Aorta (tissue), 5 donors: ENCODE results near the gene ETF1. TPM values are rescaled to one million over a fixed set of nuclear protein-coding genes. Genes with fewer than 3 reads are reported as not detected.
"Not testable (repeated sequence)": the region's sequence is repeated elsewhere in the genome, so short reads cannot be mapped to it uniquely, and the experiment has no call there.

Experiments
- ATAC-seq: fragments of 200-7000 bp; cut with Tn5 transposase; one replicate; pipeline ENCODE4 v1.9.1; 2022; ENCODE audit warnings: moderate library complexity; ENCODE audit not compliant: low FRiP score
- DNase-seq, 2 donors: peaks; one replicate each; pipeline ENCODE4 v3.0.0-alpha.2; 2020
- H3K27ac ChIP-seq, 2 donors: one replicate each; pipeline ENCODE4 v1.5.1; 2013; ENCODE audit warnings: low read length in 2 of 2, mild to moderate bottlenecking in 2 of 2, moderate library complexity in 2 of 2, control low read depth in 1 of 2, inconsistent platforms in 1 of 2, low read depth in 1 of 2
- H3K27me3 ChIP-seq, 2 donors: one replicate each; pipeline ENCODE4 v1.6.1; 2013; ENCODE audit warnings: control low read depth in 1 of 2, low read length in 1 of 2, mild to moderate bottlenecking in 1 of 2, moderate library complexity in 1 of 2; ENCODE audit not compliant: insufficient read depth in 2 of 2, control insufficient read depth in 1 of 2
- H3K36me3 ChIP-seq, 2 donors: one replicate each; pipeline ENCODE4 v1.6.1; 2013; ENCODE audit warnings: control low read depth in 1 of 2, low read length in 1 of 2, mild to moderate bottlenecking in 1 of 2; ENCODE audit not compliant: insufficient read depth in 2 of 2, control insufficient read depth in 1 of 2
- H3K4me1 ChIP-seq, 2 donors: one replicate each; pipeline ENCODE4 v1.6.1; 2013; ENCODE audit warnings: low read length in 2 of 2, control low read depth in 1 of 2, mild to moderate bottlenecking in 1 of 2, moderate library complexity in 1 of 2; ENCODE audit not compliant: insufficient read depth in 2 of 2, control insufficient read depth in 1 of 2
- H3K4me3 ChIP-seq, 2 donors: one replicate each; pipeline ENCODE4 v1.5.1; 2013; ENCODE audit warnings: low read length in 2 of 2, control low read depth in 1 of 2, mild to moderate bottlenecking in 1 of 2
- H3K9me3 ChIP-seq: one replicate; pipeline ENCODE4 v1.6.1; 2013; ENCODE audit warnings: mild to moderate bottlenecking, low read length; ENCODE audit not compliant: control insufficient read depth
- WGBS, 2 donors: extraction: QIAGEN DNeasy Blood & Tissue Kit; methylation state at CpG; one replicate each; pipeline ENCODE4 v1.1.7; 2013; 5-methylcytosine and 5-hydroxymethylcytosine counted together
- intact Hi-C, 2 donors: fragments of 100-400 bp; cut with DNase I; formaldehyde crosslinking; loops; one replicate each; pipeline versions ENCODE4 v1.14.2 to v1.15.0; 2022
- polyA plus RNA-seq, 2 donors: library from polyadenylated mRNA; stranded (reverse); fragments of 200-250 nt; gene quantifications; one replicate each; pipeline ENCODE4 v1.2.3, GENCODE V29; 2013
- total RNA-seq, 2 donors: library from RNA; stranded (reverse); fragmentation: NEBNext Ultra II Directional; extraction: Animal tissue kit (Norgen Biotek cat#: 25700); gene quantifications; one replicate each; pipeline ENCODE4 v1.2.1, GENCODE V29; 2021
- donor health status: healthy with polysubstance abuse.
- donor health status: Bipolar disorder and iron deficiency.
- donor health status: DM: no; HTN: no; CAD: no.
- donor health status: DM: no; HTN: no; CAD: no.
- donor health status: DM: yes; HTN: yes; CAD: no.

Gene ETF1
- total and polyA plus RNA-seq, 4 donors, result 48.5 to 101 (median 74.4) TPM

- intact Hi-C loops, result loop anchor here in 1 of 2 donors (2.0 kb wide), 1 partner anchor 27 kb away; the partner anchor contains the start of gene EGR1
- H3K9me3 ChIP-seq, result no peaks in the 10 kb centered on the region
- H3K4me1 ChIP-seq, result no peaks in the 10 kb centered on the region
- ATAC-seq (peak; percentile 96), DNase-seq (peak; percentile 95 to 97)
- peak overlapping the region in 1 of 2 donors; percentile 2 for H3K27ac ChIP-seq
- peak overlapping the region; percentile 49 to 54 for H3K4me3 ChIP-seq
- 1% methylated on average over 79 to 93 of the region's 93 CpGs for WGBS, 2 donors
- no peaks in the 10 kb centered on the region for H3K36me3 ChIP-seq
- H3K27me3 ChIP-seq, result no peaks in the 10 kb centered on the region
These were observed 51.1 kb downstream of the ETF1 start for GRCh38 chr5:138491669-138492559.

GRCh38 chr5:138491284-138491648 lies 51.8 kb downstream of the ETF1 start:
- no peaks in the 10 kb centered on the region for H3K36me3 ChIP-seq

GRCh38 chr5:138490648-138491283 lies 52.3 kb downstream of the ETF1 start:
- Histone ChIP-seq H3K9me3 (no peaks in the 10 kb centered on the region), H3K27me3 (no peaks in the 10 kb centered on the region), H3K4me1 (no peaks in the 10 kb centered on the region), H3K27ac (no peak overlapping the region), H3K36me3 (no peaks in the 10 kb centered on the region), H3K4me3 (no peak overlapping the region)
- ATAC-seq (no peak), DNase-seq (no peak)
- intact Hi-C loops, result no loop called here
- WGBS, 2 donors, result 83 to 87% methylated on average over 12 of the region's 12 CpGs

More at GRCh38 chr5:138491284-138491648, 51.8 kb downstream of the ETF1 start:
- no peak for ATAC-seq
- no peaks in the 10 kb centered on the region for H3K4me1 ChIP-seq
- DNase-seq, result no peak
- no peak overlapping the region for H3K27ac ChIP-seq
- intact Hi-C loops, result no loop called here
- WGBS, 2 donors, result 32 to 35% methylated on average over 11 of the region's 11 CpGs
- no peaks in the 10 kb centered on the region for H3K9me3 ChIP-seq
- peak overlapping the region in 1 of 2 donors; percentile 54 for H3K4me3 ChIP-seq
- H3K27me3 ChIP-seq, result no peaks in the 10 kb centered on the region

GRCh38 chr5:138489683-138490061 lies 53.4 kb downstream of the ETF1 start:
- intact Hi-C loops, result no loop called here
- DNase-seq, result peak in 1 of 2 donors; percentile 61
- H3K4me3 ChIP-seq, result no peak overlapping the region

GRCh38 chr5:138488481-138488945 lies 54.5 kb downstream of the ETF1 start:
- no peak overlapping the region for H3K27ac ChIP-seq
- ATAC-seq (no peak), DNase-seq (no peak)
- H3K36me3 ChIP-seq, result no peaks in the 10 kb centered on the region
- H3K27me3 ChIP-seq, result no peaks in the 10 kb centered on the region
- H3K4me3 ChIP-seq, result no peak overlapping the region
- H3K4me1 ChIP-seq, result no peaks in the 10 kb centered on the region
- WGBS, 2 donors, result 89% methylated on average over 5 of the region's 5 CpGs
- intact Hi-C loops, result no loop called here
- H3K9me3 ChIP-seq, result no peaks in the 10 kb centered on the region

More at GRCh38 chr5:138489683-138490061, 53.4 kb downstream of the ETF1 start:
- no peak overlapping the region for H3K27ac ChIP-seq
- H3K4me1 ChIP-seq, result no peaks in the 10 kb centered on the region
- WGBS, 2 donors, result 4 to 6% methylated on average over 5 of the region's 5 CpGs
- ATAC-seq, result no peak
- no peaks in the 10 kb centered on the region for H3K27me3 ChIP-seq
- no peaks in the 10 kb centered on the region for H3K9me3 ChIP-seq
- no peaks in the 10 kb centered on the region for H3K36me3 ChIP-seq

- no peaks in the 10 kb centered on the region for H3K9me3 ChIP-seq
- no peak for ATAC-seq
- DNase-seq, result no peak
- H3K36me3 ChIP-seq, result no peaks in the 10 kb centered on the region
- no peaks in the 10 kb centered on the region for H3K4me1 ChIP-seq
- no peaks in the 10 kb centered on the region for H3K27me3 ChIP-seq
- no peak overlapping the region for H3K4me3 ChIP-seq
- intact Hi-C loops, result no loop called here
- 73 to 86% methylated on average over 4 of the region's 4 CpGs for WGBS, 2 donors
- no peak overlapping the region for H3K27ac ChIP-seq
These were observed 60.4 kb downstream of the ETF1 start for GRCh38 chr5:138482638-138483037.

- intact Hi-C loops, result no loop called here
- WGBS, 2 donors, result 92% methylated on average over 7 of the region's 7 CpGs
These were observed 66.1 kb downstream of the ETF1 start for GRCh38 chr5:138476918-138477317.

GRCh38 chr5:138473151-138473550 lies 69.9 kb downstream of the ETF1 start:
- H3K9me3 ChIP-seq, result not testable (repeated sequence)

More at GRCh38 chr5:138476918-138477317, 66.1 kb downstream of the ETF1 start:
- H3K27ac ChIP-seq, result no peak overlapping the region
- ATAC-seq (no peak), DNase-seq (peak in 1 of 2 donors; percentile 8)
- no peaks in the 10 kb centered on the region for H3K9me3 ChIP-seq
- H3K27me3 ChIP-seq, result no peaks in the 10 kb centered on the region
- no peaks in the 10 kb centered on the region for H3K4me1 ChIP-seq
- H3K4me3 ChIP-seq, result no peak overlapping the region
- no peaks in the 10 kb centered on the region for H3K36me3 ChIP-seq

More at GRCh38 chr5:138473151-138473550, 69.9 kb downstream of the ETF1 start:
- H3K4me3 ChIP-seq, intact Hi-C loops, H3K36me3 ChIP-seq, H3K27me3 ChIP-seq, ATAC-seq, H3K27ac ChIP-seq, DNase-seq, H3K4me1 ChIP-seq: not testable (repeated sequence)
- 95% methylated on average over 5 of the region's 5 CpGs for whole genome bisulfite sequencing, 2 donors
